ENCODE measurements around the gene HDAC4.

Gene HDAC4

GRCh38 chr2:239377591-239377990 lies 23.2 kb downstream of the HDAC4 start:
- no peak for DNase-seq (ENCODE audit: low read depth)
- H3K4me3 ChIP-seq (ENCODE audit: low read depth, low read length): no peak overlapping the region
- no peak for TF ChIP-seq CTCF (conservative IDR thresholded peaks at IDR 0.05; ENCODE audit: low read depth, low read length)

GRCh38 chr2:239376942-239377531 lies 23.8 kb downstream of the HDAC4 start:
- TF ChIP-seq CTCF (conservative IDR thresholded peaks at IDR 0.05; ENCODE audit: low read depth, low read length): no peak
- DNase-seq (ENCODE audit: low read depth): no peak
- no peak overlapping the region for H3K4me3 ChIP-seq (ENCODE audit: low read depth, low read length)

GRCh38 chr2:239376351-239376750 lies 24.5 kb downstream of the HDAC4 start:
- H3K4me3 ChIP-seq (ENCODE audit: low read depth, low read length): no peak overlapping the region
- no peak for DNase-seq (ENCODE audit: low read depth)
- TF ChIP-seq CTCF (conservative IDR thresholded peaks at IDR 0.05; ENCODE audit: low read depth, low read length): no peak

GRCh38 chr2:239375278-239376061 lies 25.4 kb downstream of the HDAC4 start:
- TF ChIP-seq CTCF (conservative IDR thresholded peaks at IDR 0.05; ENCODE audit: low read depth, low read length): no peak
- DNase-seq (ENCODE audit: low read depth): no peak

GRCh38 chr2:239374896-239375277 lies 25.9 kb downstream of the HDAC4 start:
- no peak overlapping the region for H3K4me3 ChIP-seq (ENCODE audit: low read depth, low read length)
- TF ChIP-seq CTCF (conservative IDR thresholded peaks at IDR 0.05; ENCODE audit: low read depth, low read length): no peak
- DNase-seq (ENCODE audit: low read depth): no peak

More at GRCh38 chr2:239375278-239376061, 25.4 kb downstream of the HDAC4 start:
- H3K4me3 ChIP-seq (ENCODE audit: low read depth, low read length): no peak overlapping the region

- no peak for TF ChIP-seq CTCF (conservative IDR thresholded peaks at IDR 0.05; ENCODE audit: low read depth, low read length)
These were observed 28.0 kb downstream of the HDAC4 start for GRCh38 chr2:239372835-239373234.

More at GRCh38 chr2:239372835-239373234, 28.0 kb downstream of the HDAC4 start:
- DNase-seq (ENCODE audit: low read depth): no peak
- H3K4me3 ChIP-seq (ENCODE audit: low read depth, low read length): no peak overlapping the region

Data from choroid plexus epithelial cell (primary cell).